Measurements from ENCODE around the gene CD300A.
A peak's percentile ranks its signal among the peaks of the same experiment; 100 is the strongest.
"Not testable (repeated sequence)": the region's sequence is repeated elsewhere in the genome, so short reads cannot be mapped to it uniquely, and the experiment has no call there.

Gene CD300A

DNA sequence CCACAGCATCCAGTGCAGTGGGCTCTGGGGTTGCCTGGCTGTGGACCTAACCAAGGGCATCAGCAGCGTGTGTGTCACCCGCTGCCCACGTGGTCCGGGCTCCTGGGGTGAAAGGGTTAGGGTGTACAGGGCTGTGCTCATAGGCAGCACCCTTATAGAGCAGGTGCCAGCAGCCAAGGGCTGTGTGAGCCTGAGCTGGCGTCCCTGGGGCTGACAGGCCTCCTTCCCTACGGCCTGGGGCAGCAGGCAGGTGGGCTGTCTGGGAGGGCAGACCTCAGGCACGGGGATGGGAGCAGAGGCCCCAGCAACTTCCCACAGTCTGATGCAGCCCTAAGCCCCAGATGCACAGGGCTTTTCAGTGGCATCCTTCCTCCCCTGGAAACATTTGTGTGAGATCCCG lies 13.9 kb downstream of the CD300A start:
- DNase-seq (ENCODE audit: low read depth), result no peak
- TF ChIP-seq, protein P1, sequence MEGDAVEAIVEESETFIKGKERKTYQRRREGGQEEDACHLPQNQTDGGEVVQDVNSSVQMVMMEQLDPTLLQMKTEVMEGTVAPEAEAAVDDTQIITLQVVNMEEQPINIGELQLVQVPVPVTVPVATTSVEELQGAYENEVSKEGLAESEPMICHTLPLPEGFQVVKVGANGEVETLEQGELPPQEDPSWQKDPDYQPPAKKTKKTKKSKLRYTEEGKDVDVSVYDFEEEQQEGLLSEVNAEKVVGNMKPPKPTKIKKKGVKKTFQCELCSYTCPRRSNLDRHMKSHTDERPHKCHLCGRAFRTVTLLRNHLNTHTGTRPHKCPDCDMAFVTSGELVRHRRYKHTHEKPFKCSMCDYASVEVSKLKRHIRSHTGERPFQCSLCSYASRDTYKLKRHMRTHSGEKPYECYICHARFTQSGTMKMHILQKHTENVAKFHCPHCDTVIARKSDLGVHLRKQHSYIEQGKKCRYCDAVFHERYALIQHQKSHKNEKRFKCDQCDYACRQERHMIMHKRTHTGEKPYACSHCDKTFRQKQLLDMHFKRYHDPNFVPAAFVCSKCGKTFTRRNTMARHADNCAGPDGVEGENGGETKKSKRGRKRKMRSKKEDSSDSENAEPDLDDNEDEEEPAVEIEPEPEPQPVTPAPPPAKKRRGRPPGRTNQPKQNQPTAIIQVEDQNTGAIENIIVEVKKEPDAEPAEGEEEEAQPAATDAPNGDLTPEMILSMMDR (conservative IDR thresholded peaks at IDR 0.05; ENCODE audit: low read depth, low read length), result no peak
- no peak overlapping the region for H3K4me3 ChIP-seq (ENCODE audit: low read length)

DNA sequence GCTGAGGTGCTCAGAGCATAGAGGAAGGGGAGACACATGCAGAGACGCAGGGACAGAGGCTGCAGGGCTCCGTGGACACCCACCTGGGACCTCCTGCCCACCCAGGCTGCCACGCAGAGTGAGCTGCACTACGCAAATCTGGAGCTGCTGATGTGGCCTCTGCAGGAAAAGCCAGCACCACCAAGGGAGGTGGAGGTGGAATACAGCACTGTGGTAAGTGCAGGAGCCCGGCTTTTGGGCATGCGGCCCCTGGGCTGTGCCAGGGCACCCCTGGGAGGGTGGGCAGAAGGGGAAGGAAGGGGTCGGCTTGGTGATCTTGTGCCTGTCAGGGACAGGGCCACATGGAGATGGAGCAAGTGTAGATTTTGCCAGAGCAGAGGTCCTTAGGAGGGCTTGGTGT lies 15.2 kb downstream of the CD300A start:
- DNase-seq (ENCODE audit: low read depth), result no peak
- no peak overlapping the region for H3K4me3 ChIP-seq (ENCODE audit: low read length)
- TF ChIP-seq, protein P1 (conservative IDR thresholded peaks at IDR 0.05; ENCODE audit: low read depth, low read length), result no peak

DNA sequence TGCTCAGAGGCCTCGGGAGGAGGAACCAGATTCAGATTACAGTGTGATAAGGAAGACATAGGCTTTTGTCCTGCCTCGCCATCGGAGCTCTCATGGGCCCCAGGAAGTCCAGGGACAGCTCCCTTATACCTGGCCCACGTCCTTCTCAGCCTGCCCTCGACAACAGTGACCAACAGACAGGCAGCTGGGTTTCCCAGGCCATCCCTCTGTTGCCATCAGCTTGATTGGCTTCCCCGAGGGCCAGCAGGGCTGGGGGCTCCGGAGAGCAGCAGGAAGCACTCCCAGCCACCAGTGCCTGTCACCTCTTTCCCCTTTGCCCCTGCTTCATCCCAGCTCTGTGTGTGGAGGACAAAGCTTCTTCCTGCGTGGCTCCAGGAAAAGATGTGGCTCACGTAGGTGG lies 17.6 kb downstream of the CD300A start:
- DNase-seq (ENCODE audit: low read depth), result no peak
- H3K4me3 ChIP-seq (ENCODE audit: low read length), result no peak overlapping the region
- TF ChIP-seq, protein P1 (conservative IDR thresholded peaks at IDR 0.05; ENCODE audit: low read depth, low read length), result no peak

DNA sequence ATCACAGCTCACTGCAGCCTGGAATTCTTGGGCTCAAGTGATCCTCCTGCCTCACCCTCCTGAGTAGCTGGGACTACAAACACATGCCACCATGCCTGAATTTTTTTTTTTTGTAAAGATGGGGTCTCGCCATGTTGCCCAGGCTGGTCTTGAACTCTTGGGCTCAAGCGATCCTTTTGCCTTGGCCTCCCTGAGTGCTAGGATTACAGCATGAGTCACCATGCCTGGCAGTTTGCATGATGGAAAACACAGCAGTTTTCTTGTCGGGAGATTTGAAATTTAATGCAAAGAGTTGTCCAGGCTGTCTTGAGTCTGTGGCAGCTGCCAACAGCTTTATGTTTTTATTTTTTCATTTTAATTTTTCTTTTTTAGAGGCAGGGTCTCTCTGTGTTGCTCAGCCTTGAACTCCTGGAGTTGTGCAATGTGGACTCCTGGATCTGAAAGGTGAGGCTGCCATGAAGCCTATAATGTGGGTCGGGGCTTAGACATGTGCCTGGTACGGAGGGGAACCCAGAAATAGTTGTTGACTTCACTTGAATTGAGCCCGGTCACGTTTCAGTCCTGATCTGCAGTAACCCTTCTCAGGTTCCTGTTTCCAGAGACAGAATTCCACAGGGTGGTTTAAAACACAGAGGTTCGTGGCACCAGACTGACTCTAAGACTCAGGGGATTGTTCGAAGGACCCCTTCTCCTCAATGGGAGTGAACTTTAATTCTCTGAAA lies 18.7 kb downstream of the CD300A start:
- H3K4me3 ChIP-seq (ENCODE audit: low read length), result no peak overlapping the region
- DNase-seq (ENCODE audit: low read depth), result peak; percentile 18
- TF ChIP-seq, protein P1 (conservative IDR thresholded peaks at IDR 0.05; ENCODE audit: low read depth, low read length), result no peak

DNA sequence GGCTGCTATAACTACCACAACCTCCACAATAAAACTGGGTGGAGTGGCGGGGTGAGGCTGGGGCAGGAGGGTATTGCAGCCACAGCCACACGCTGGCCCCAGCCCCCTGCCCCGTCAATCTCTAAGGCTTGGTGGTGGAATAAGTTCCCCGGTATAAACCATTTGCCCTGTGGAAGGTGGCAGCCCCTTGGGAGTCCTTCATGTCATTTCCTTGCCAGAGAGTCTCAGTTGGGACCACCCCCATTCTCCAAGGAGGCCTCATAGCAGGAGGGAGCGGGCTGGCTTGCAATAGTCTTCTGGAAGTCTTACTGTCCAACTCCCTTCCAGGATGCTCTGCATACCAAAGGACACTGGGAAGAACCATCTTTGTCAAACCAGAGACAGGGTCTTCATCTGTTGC lies 19.4 kb downstream of the CD300A start:
- TF ChIP-seq, protein P1 (conservative IDR thresholded peaks at IDR 0.05; ENCODE audit: low read depth, low read length), result no peak
- H3K4me3 ChIP-seq (ENCODE audit: low read length), result no peak overlapping the region
- DNase-seq (ENCODE audit: low read depth), result no peak

DNA sequence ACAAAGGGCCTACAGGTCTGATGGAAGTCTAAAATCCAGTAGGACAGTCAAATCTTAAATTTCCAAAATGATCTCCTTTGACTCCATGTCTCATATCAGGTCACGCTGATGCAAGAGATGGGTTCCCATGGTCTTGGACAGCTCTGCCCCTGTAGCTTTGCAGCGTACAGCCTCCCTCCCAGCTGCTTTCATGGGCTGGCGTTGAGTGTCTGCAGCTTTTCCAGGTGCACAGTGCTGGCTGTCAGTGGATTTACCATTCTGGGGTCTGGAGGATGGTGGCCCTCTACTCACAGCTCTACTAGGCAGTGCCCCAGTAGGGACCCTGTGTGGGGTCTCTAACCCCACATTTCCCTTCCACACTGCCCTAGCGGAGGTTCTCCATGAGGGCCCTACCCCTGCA lies 21.8 kb downstream of the CD300A start:
- not testable (repeated sequence) for H3K4me3 ChIP-seq (ENCODE audit: low read length); DNase-seq (ENCODE audit: low read depth)

DNA sequence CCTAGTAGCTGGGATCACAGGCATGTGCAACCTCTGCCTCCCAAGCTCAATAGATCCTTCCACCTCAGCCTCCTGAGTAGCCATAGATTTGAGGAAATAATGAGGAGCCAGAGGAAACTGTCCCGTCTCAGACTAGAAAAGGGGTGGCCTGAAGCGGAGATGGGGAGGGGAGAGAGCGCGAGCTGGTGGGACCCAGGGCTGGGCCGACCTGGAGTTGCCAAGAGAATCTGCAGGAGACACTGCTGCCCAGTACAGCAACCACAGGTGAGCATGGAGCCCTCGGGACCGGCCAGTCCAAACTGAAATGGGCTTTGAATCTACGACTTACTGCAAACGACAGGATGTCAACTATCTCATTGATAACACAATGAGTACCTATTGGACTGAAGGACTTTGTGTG lies 24.3 kb downstream of the CD300A start:
- TF ChIP-seq, protein P1 (conservative IDR thresholded peaks at IDR 0.05; ENCODE audit: low read depth, low read length), result no peak
- DNase-seq (ENCODE audit: low read depth), result no peak

More for the DNA sequence above, 24.3 kb downstream of the CD300A start:
- no peak overlapping the region for H3K4me3 ChIP-seq (ENCODE audit: low read length)

Data from retinal pigment epithelial cell (primary cell).